PC-9 (cell line): ENCODE data around the gene PLEKHA1. TPM values are rescaled to one million over a fixed set of nuclear protein-coding genes. Genes with fewer than 3 reads are reported as not detected.

Source experiments
- BruUV-seq: library from RNA; stranded (reverse); fragments of 400-500 nt; replicated peaks from 2 replicates; lab custom pipeline; 2021; lab: Mats Ljungman, UMichigan
- CTCF ChIA-PET: fragments of 300-600 bp; sonication (Branson Sonifier 250); formaldehyde crosslinking; loops from one replicate; lab custom pipeline; 2022; ENCODE audit warnings: antibody characterized with exemption; lab: Charles Lee
- POLR2A ChIA-PET: fragments of 300-600 bp; sonication (Branson Sonifier 250); formaldehyde crosslinking; loops from one replicate; lab custom pipeline; 2022; ENCODE audit warnings: antibody characterized with exemption; ENCODE audit not compliant: unreplicated experiment; lab: Charles Lee
- DNase-seq, 2 experiments: peaks; one replicate each; pipeline versions ENCODE4 v3.0.0 to v3.0.0-alpha.2; 2015 to 2022; ENCODE audit warnings: mixed read lengths in 1 of 2
- H2AFZ ChIP-seq: fragments of 200-600 bp; sonication (generic); 2 replicates; pipeline ENCODE4 v1.8.1; 2017; ENCODE audit warnings: antibody characterized with exemption
- H3F3A ChIP-seq: fragments of 200-600 bp; sonication (generic); 2 replicates; pipeline ENCODE4 v1.8.1; 2017; ENCODE audit warnings: antibody characterized with exemption, mild to moderate bottlenecking, low read depth; ENCODE audit not compliant: insufficient read depth
- H3K27ac ChIP-seq: fragments of 200-600 bp; sonication (generic); 2 replicates; pipeline ENCODE4 v1.6.1; 2016; ENCODE audit warnings: mixed run types
- H3K27me3 ChIP-seq: fragments of 200-600 bp; sonication (generic); 2 replicates; pipeline ENCODE4 v1.6.1; 2016; ENCODE audit warnings: low read depth, mixed run types; ENCODE audit not compliant: insufficient read depth
- H3K36me3 ChIP-seq: fragments of 200-600 bp; sonication (generic); 2 replicates; pipeline ENCODE4 v1.6.1; 2016; ENCODE audit warnings: low read depth, mixed run types
- H3K4me1 ChIP-seq: fragments of 200-600 bp; sonication (generic); replicated peaks from 2 replicates; pipeline ENCODE4 v1.6.1; 2016; ENCODE audit warnings: mixed run types; ENCODE audit not compliant: insufficient read depth
- H3K4me2 ChIP-seq: fragments of 200-600 bp; sonication (generic); 2 replicates; pipeline ENCODE4 v1.6.1; 2017; ENCODE audit warnings: mixed run types
- H3K4me3 ChIP-seq: fragments of 200-600 bp; sonication (generic); 2 replicates; pipeline ENCODE4 v1.6.1; 2016; ENCODE audit warnings: mixed run types
- H3K79me2 ChIP-seq: fragments of 200-600 bp; sonication (generic); 2 replicates; pipeline ENCODE4 v1.6.1; 2017; ENCODE audit warnings: low read depth, mixed run types
- H3K9me2 ChIP-seq: fragments of 200-600 bp; sonication (generic); 2 replicates; pipeline ENCODE4 v1.8.1; 2017; ENCODE audit warnings: mild to moderate bottlenecking; ENCODE audit not compliant: insufficient read depth
- H3K9me3 ChIP-seq: fragments of 200-600 bp; sonication (generic); 2 replicates; pipeline ENCODE4 v1.8.1; 2016; ENCODE audit warnings: low read depth; ENCODE audit not compliant: insufficient read depth
- H4K20me1 ChIP-seq: fragments of 200-600 bp; sonication (generic); 2 replicates; pipeline ENCODE4 v1.8.1; 2017; ENCODE audit not compliant: insufficient read depth
- EZH2 ChIP-seq: fragments of 200-600 bp; sonication (generic); IDR thresholded peaks from 2 replicates; pipeline ENCODE4 v1.8.0; 2017; ENCODE audit warnings: antibody characterized with exemption, low read depth
- intact Hi-C: fragments of 100-400 bp; cut with micrococcal nuclease; formaldehyde crosslinking; loops from one replicate; pipeline ENCODE4 v1.10.0; 2022; ENCODE audit not compliant: unreplicated experiment
- total RNA-seq: library from RNA; stranded (reverse); gene quantifications from 2 replicates; pipeline ENCODE4 v1.2.3, GENCODE V29; 2021
- TF ChIP-seq, protein P1 (sequence below): fragments of 200-600 bp; sonication (generic); conservative IDR thresholded peaks from 2 replicates; pipeline ENCODE4 v1.6.1; 2017; ENCODE audit warnings: mixed run types, antibody characterized with exemption, mild to moderate bottlenecking, moderate library complexity

PLEKHA1 gene
- total RNA-seq, 1 experiment from 2014 or later = 33.8 TPM

- Histone ChIP-seq H3K9me3 (no peaks in the 10 kb centered on the region), H3F3A (no peaks in the 10 kb centered on the region), H3K4me3 (no peak overlapping the region), H3K79me2 (no peaks in the 10 kb centered on the region), H4K20me1 (no peaks in the 10 kb centered on the region), H3K27ac (no peak overlapping the region), H2AFZ (no peak overlapping the region), H3K36me3 (no peaks in the 10 kb centered on the region), H3K27me3 (no peaks in the 10 kb centered on the region), H3K4me1 (peaks cover 20% of the 10 kb centered on the region), H3K9me2 (no peaks in the 10 kb centered on the region), H3K4me2 (no peak overlapping the region)
- DNase-seq = no peak
- no peak for TF ChIP-seq EZH2
- TF ChIP-seq, protein P1, sequence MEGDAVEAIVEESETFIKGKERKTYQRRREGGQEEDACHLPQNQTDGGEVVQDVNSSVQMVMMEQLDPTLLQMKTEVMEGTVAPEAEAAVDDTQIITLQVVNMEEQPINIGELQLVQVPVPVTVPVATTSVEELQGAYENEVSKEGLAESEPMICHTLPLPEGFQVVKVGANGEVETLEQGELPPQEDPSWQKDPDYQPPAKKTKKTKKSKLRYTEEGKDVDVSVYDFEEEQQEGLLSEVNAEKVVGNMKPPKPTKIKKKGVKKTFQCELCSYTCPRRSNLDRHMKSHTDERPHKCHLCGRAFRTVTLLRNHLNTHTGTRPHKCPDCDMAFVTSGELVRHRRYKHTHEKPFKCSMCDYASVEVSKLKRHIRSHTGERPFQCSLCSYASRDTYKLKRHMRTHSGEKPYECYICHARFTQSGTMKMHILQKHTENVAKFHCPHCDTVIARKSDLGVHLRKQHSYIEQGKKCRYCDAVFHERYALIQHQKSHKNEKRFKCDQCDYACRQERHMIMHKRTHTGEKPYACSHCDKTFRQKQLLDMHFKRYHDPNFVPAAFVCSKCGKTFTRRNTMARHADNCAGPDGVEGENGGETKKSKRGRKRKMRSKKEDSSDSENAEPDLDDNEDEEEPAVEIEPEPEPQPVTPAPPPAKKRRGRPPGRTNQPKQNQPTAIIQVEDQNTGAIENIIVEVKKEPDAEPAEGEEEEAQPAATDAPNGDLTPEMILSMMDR = no peak
- intact Hi-C loops = no loop called here
- CTCF ChIA-PET = no interaction called here
- POLR2A ChIA-PET = no interaction called here
- BruUV-seq = no TSS peak
Observed at GRCh38 chr10:122348935-122349361, 25.6 kb upstream of the PLEKHA1 start.

- no peaks in the 10 kb centered on the region for H3K9me2 ChIP-seq
- H3F3A ChIP-seq = no peaks in the 10 kb centered on the region
- H3K9me3 ChIP-seq = no peaks in the 10 kb centered on the region
- H3K4me1 ChIP-seq = peaks cover 13% of the 10 kb centered on the region
- no peaks in the 10 kb centered on the region for H3K27me3 ChIP-seq
- no peaks in the 10 kb centered on the region for H3K79me2 ChIP-seq
- DNase-seq = no peak
- H2AFZ ChIP-seq = no peak overlapping the region
- H3K27ac ChIP-seq = no peak overlapping the region
- POLR2A ChIA-PET = no interaction called here
- no peak overlapping the region for H3K4me3 ChIP-seq
- BruUV-seq = no TSS peak
- H4K20me1 ChIP-seq = no peaks in the 10 kb centered on the region
- intact Hi-C loops = no loop called here
- H3K4me2 ChIP-seq = no peak overlapping the region
- H3K36me3 ChIP-seq = no peaks in the 10 kb centered on the region
- CTCF ChIA-PET = no interaction called here
- TF ChIP-seq EZH2 = no peak
- TF ChIP-seq, protein P1 = no peak
Observed at GRCh38 chr10:122349758-122350369, 24.6 kb upstream of the PLEKHA1 start.

GRCh38 chr10:122350893-122351292 lies 23.6 kb upstream of the PLEKHA1 start:
- intact Hi-C loops = no loop called here
- no peak overlapping the region for H3K4me3 ChIP-seq
- H2AFZ ChIP-seq = no peak overlapping the region
- TF ChIP-seq, protein P1 = no peak
- TF ChIP-seq EZH2 = no peak
- no peaks in the 10 kb centered on the region for H3K27me3 ChIP-seq
- POLR2A ChIA-PET = no interaction called here
- H3K79me2 ChIP-seq = no peaks in the 10 kb centered on the region
- no peak overlapping the region for H3K27ac ChIP-seq
- H3F3A ChIP-seq = no peaks in the 10 kb centered on the region
- CTCF ChIA-PET = interaction anchor here (0.6 kb wide), 1 partner anchor 1044 kb away, joined by 3 read pairs; no protein-coding TSS in a partner anchor
- no peaks in the 10 kb centered on the region for H3K9me2 ChIP-seq
- BruUV-seq = no TSS peak
- peaks cover 10% of the 10 kb centered on the region for H3K4me1 ChIP-seq
- no peak overlapping the region for H3K4me2 ChIP-seq
- DNase-seq = no peak
- H3K9me3 ChIP-seq = no peaks in the 10 kb centered on the region
- H4K20me1 ChIP-seq = no peaks in the 10 kb centered on the region
- no peaks in the 10 kb centered on the region for H3K36me3 ChIP-seq
